ENCODE results near the gene IFNGR1.

IFNGR1 gene

GRCh38 chr6:137264311-137265075 lies 45.3 kb upstream of the IFNGR1 start:
- no CpG with 5 or more reads among the region's 5 CpGs for WGBS, 2 donors (ENCODE audit: extremely low coverage in 2 of 2, insufficient read length in 2 of 2, insufficient replicate concordance in 1 of 2)
- Histone ChIP-seq H3K4me1 (ENCODE audit: control insufficient read depth in 2 of 2, insufficient read depth in 1 of 2, low read depth in 1 of 2, low read length in 2 of 2) (no peaks in the 10 kb centered on the region), H3K18ac (ENCODE audit: low read length) (no peak overlapping the region), H3K4ac (ENCODE audit: low read length) (no peak overlapping the region), H3K27me3 (ENCODE audit: control insufficient read depth in 3 of 3, insufficient read depth in 3 of 3, low read depth in 1 of 3, low read length in 3 of 3) (no peaks in the 10 kb centered on the region), H2BK120ac (ENCODE audit: low read depth, low read length) (no peak overlapping the region), H3K14ac (ENCODE audit: low read length) (no peak overlapping the region), H3K36me3 (replicated peaks in 1 of 2; ENCODE audit: control insufficient read depth in 2 of 2, insufficient read depth in 2 of 2, low read length in 2 of 2) (no peaks in the 10 kb centered on the region), H2BK15ac (ENCODE audit: low read length) (no peak overlapping the region), H2AFZ (ENCODE audit: low read length) (no peak overlapping the region), H3K9me3 (replicated peaks in 1 of 2; ENCODE audit: control insufficient read depth in 2 of 2, insufficient read depth in 1 of 2, low read depth in 1 of 2, low read length in 2 of 2) (peaks cover 0 to 2% of the 10 kb centered on the region in 2 donors), H3K79me1 (ENCODE audit: low read depth, low read length) (no peaks in the 10 kb centered on the region), H3K9ac (ENCODE audit: low read depth, low read length, poor library complexity) (no peak overlapping the region), H3K4me3 (ENCODE audit: low read length in 2 of 2) (no peak overlapping the region), H4K91ac (ENCODE audit: low read depth, low read length, poor library complexity) (no peak overlapping the region), H2AK5ac (ENCODE audit: low read depth, low read length) (no peak overlapping the region), H3K4me2 (ENCODE audit: insufficient read depth, low read length, poor library complexity, severe bottlenecking) (no peak overlapping the region), H4K8ac (ENCODE audit: low read depth, low read length) (no peak overlapping the region), H3K23ac (ENCODE audit: low read depth, low read length, poor library complexity) (no peak overlapping the region), H2BK12ac (ENCODE audit: low read length) (no peak overlapping the region), H2BK5ac (ENCODE audit: low read length) (no peak overlapping the region), H3K27ac (replicated peaks; ENCODE audit: low read length) (no peak overlapping the region)
- DNase-seq (ENCODE audit: low spot score) = no peak

GRCh38 chr6:137261761-137262160 lies 42.6 kb upstream of the IFNGR1 start:
- Histone ChIP-seq H2BK120ac (ENCODE audit: low read depth, low read length) (no peak overlapping the region), H3K23ac (ENCODE audit: low read depth, low read length, poor library complexity) (no peak overlapping the region), H3K27ac (replicated peaks; ENCODE audit: low read length) (no peak overlapping the region), H2BK15ac (ENCODE audit: low read length) (no peak overlapping the region), H2AFZ (ENCODE audit: low read length) (no peak overlapping the region), H3K14ac (ENCODE audit: low read length) (no peak overlapping the region), H4K8ac (ENCODE audit: low read depth, low read length) (no peak overlapping the region), H3K18ac (ENCODE audit: low read length) (no peak overlapping the region), H3K4ac (ENCODE audit: low read length) (no peak overlapping the region), H3K9me3 (replicated peaks in 1 of 2; ENCODE audit: control insufficient read depth in 2 of 2, insufficient read depth in 1 of 2, low read depth in 1 of 2, low read length in 2 of 2) (peaks cover 0 to 2% of the 10 kb centered on the region in 2 donors), H2BK5ac (ENCODE audit: low read length) (no peak overlapping the region), H3K36me3 (replicated peaks in 1 of 2; ENCODE audit: control insufficient read depth in 2 of 2, insufficient read depth in 2 of 2, low read length in 2 of 2) (no peaks in the 10 kb centered on the region), H3K4me2 (ENCODE audit: insufficient read depth, low read length, poor library complexity, severe bottlenecking) (no peak overlapping the region), H3K4me3 (ENCODE audit: low read length in 2 of 2) (no peak overlapping the region), H3K79me1 (ENCODE audit: low read depth, low read length) (no peaks in the 10 kb centered on the region), H2AK5ac (ENCODE audit: low read depth, low read length) (no peak overlapping the region), H2BK12ac (ENCODE audit: low read length) (no peak overlapping the region), H3K27me3 (ENCODE audit: control insufficient read depth in 3 of 3, insufficient read depth in 3 of 3, low read depth in 1 of 3, low read length in 3 of 3) (no peaks in the 10 kb centered on the region), H4K91ac (ENCODE audit: low read depth, low read length, poor library complexity) (no peak overlapping the region), H3K9ac (ENCODE audit: low read depth, low read length, poor library complexity) (no peak overlapping the region), H3K4me1 (ENCODE audit: control insufficient read depth in 2 of 2, insufficient read depth in 1 of 2, low read depth in 1 of 2, low read length in 2 of 2) (no peaks in the 10 kb centered on the region)
- DNase-seq (ENCODE audit: low spot score) = no peak

GRCh38 chr6:137261361-137261760 lies 42.2 kb upstream of the IFNGR1 start:
- Histone ChIP-seq H3K27me3 (ENCODE audit: control insufficient read depth in 3 of 3, insufficient read depth in 3 of 3, low read depth in 1 of 3, low read length in 3 of 3) (no peaks in the 10 kb centered on the region), H3K4me2 (ENCODE audit: insufficient read depth, low read length, poor library complexity, severe bottlenecking) (no peak overlapping the region), H2AK5ac (ENCODE audit: low read depth, low read length) (no peak overlapping the region), H2AFZ (ENCODE audit: low read length) (no peak overlapping the region), H3K4me1 (ENCODE audit: control insufficient read depth in 2 of 2, insufficient read depth in 1 of 2, low read depth in 1 of 2, low read length in 2 of 2) (no peaks in the 10 kb centered on the region), H3K36me3 (replicated peaks in 1 of 2; ENCODE audit: control insufficient read depth in 2 of 2, insufficient read depth in 2 of 2, low read length in 2 of 2) (no peaks in the 10 kb centered on the region), H2BK120ac (ENCODE audit: low read depth, low read length) (no peak overlapping the region), H3K14ac (ENCODE audit: low read length) (no peak overlapping the region), H3K23ac (ENCODE audit: low read depth, low read length, poor library complexity) (no peak overlapping the region), H3K18ac (ENCODE audit: low read length) (no peak overlapping the region), H3K4ac (ENCODE audit: low read length) (no peak overlapping the region), H3K27ac (replicated peaks; ENCODE audit: low read length) (no peak overlapping the region), H2BK5ac (ENCODE audit: low read length) (no peak overlapping the region), H2BK15ac (ENCODE audit: low read length) (no peak overlapping the region), H3K4me3 (ENCODE audit: low read length in 2 of 2) (no peak overlapping the region), H2BK12ac (ENCODE audit: low read length) (no peak overlapping the region), H4K91ac (ENCODE audit: low read depth, low read length, poor library complexity) (no peak overlapping the region), H3K9ac (ENCODE audit: low read depth, low read length, poor library complexity) (no peak overlapping the region), H3K9me3 (replicated peaks in 1 of 2; ENCODE audit: control insufficient read depth in 2 of 2, insufficient read depth in 1 of 2, low read depth in 1 of 2, low read length in 2 of 2) (peaks cover 0 to 2% of the 10 kb centered on the region in 2 donors), H4K8ac (ENCODE audit: low read depth, low read length) (no peak overlapping the region), H3K79me1 (ENCODE audit: low read depth, low read length) (no peaks in the 10 kb centered on the region)
- WGBS, 2 donors (ENCODE audit: extremely low coverage in 2 of 2, insufficient read length in 2 of 2, insufficient replicate concordance in 1 of 2) = no CpG with 5 or more reads among the region's 3 CpGs
- DNase-seq (ENCODE audit: low spot score) = no peak

GRCh38 chr6:137260217-137260616 lies 41.0 kb upstream of the IFNGR1 start:
- no peak overlapping the region for H3K14ac ChIP-seq (ENCODE audit: low read length)
- H3K9ac ChIP-seq (ENCODE audit: low read depth, low read length, poor library complexity) = no peak overlapping the region
- no peak overlapping the region for H3K27ac ChIP-seq (replicated peaks; ENCODE audit: low read length)
- no peak overlapping the region for H3K18ac ChIP-seq (ENCODE audit: low read length)
- no peak overlapping the region for H3K23ac ChIP-seq (ENCODE audit: low read depth, low read length, poor library complexity)
- H3K36me3 ChIP-seq (replicated peaks in 1 of 2; ENCODE audit: control insufficient read depth in 2 of 2, insufficient read depth in 2 of 2, low read length in 2 of 2) = no peaks in the 10 kb centered on the region
- H2AK5ac ChIP-seq (ENCODE audit: low read depth, low read length) = no peak overlapping the region
- WGBS, 2 donors (ENCODE audit: extremely low coverage in 2 of 2, insufficient read length in 2 of 2, insufficient replicate concordance in 1 of 2) = no CpG with 5 or more reads among the region's 6 CpGs
- H3K79me1 ChIP-seq (ENCODE audit: low read depth, low read length) = no peaks in the 10 kb centered on the region
- H3K4ac ChIP-seq (ENCODE audit: low read length) = no peak overlapping the region
- H2BK12ac ChIP-seq (ENCODE audit: low read length) = no peak overlapping the region
- H3K4me2 ChIP-seq (ENCODE audit: insufficient read depth, low read length, poor library complexity, severe bottlenecking) = no peak overlapping the region
- no peak overlapping the region for H3K4me3 ChIP-seq (ENCODE audit: low read length in 2 of 2)
- H3K27me3 ChIP-seq (ENCODE audit: control insufficient read depth in 3 of 3, insufficient read depth in 3 of 3, low read depth in 1 of 3, low read length in 3 of 3) = no peaks in the 10 kb centered on the region
- H2BK5ac ChIP-seq (ENCODE audit: low read length) = no peak overlapping the region
- H2BK15ac ChIP-seq (ENCODE audit: low read length) = no peak overlapping the region
- H3K4me1 ChIP-seq (ENCODE audit: control insufficient read depth in 2 of 2, insufficient read depth in 1 of 2, low read depth in 1 of 2, low read length in 2 of 2) = no peaks in the 10 kb centered on the region
- peaks cover 0 to 2% of the 10 kb centered on the region in 2 donors for H3K9me3 ChIP-seq (replicated peaks in 1 of 2; ENCODE audit: control insufficient read depth in 2 of 2, insufficient read depth in 1 of 2, low read depth in 1 of 2, low read length in 2 of 2)
- H2AFZ ChIP-seq (ENCODE audit: low read length) = no peak overlapping the region
- H4K8ac ChIP-seq (ENCODE audit: low read depth, low read length) = no peak overlapping the region
- no peak overlapping the region for H4K91ac ChIP-seq (ENCODE audit: low read depth, low read length, poor library complexity)
- no peak overlapping the region for H2BK120ac ChIP-seq (ENCODE audit: low read depth, low read length)
- DNase-seq (ENCODE audit: low spot score) = no peak

All from neuronal stem cell (in vitro differentiated cells).